Epithelial cell of esophagus (primary cell): Measurements from ENCODE around the gene PRRG4.

ENCODE experiments used
- DNase-seq: peaks from one replicate; pipeline ENCODE4 v3.0.0; 2010; ENCODE audit warnings: low read depth
- H3K4me3 ChIP-seq: 2 replicates; pipeline ENCODE4 v1.5.1; 2011; ENCODE audit warnings: mild to moderate bottlenecking, low read length, control low read depth
- TF ChIP-seq, protein P1 (sequence below): IDR thresholded peaks from 2 replicates; pipeline ENCODE4 v1.5.1; 2011; ENCODE audit warnings: low read depth, mild to moderate bottlenecking, low read length, control low read depth, inconsistent platforms; ENCODE audit not compliant: insufficient read depth; ENCODE audit errors: missing control alignments

The PRRG4 gene

DNA sequence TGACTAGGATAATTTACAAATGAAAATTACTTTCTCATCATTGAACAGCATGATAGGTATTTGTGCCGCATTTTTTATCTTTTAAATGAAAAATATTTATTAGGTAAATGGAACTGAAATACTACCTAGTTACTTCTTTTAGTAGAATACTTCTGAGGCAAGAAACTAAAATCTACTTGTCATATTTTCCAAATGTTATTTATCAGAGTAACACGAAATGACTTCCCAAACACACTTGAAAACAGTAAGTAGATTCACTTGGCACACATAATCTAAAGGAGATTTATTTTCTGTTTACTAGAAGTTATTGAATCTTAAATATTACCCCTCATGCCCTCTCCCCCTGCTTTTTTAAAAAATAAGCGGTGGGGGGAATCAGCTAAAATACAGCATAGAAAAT lies 65.2 kb downstream of the PRRG4 start:
- no peak for DNase-seq
- TF ChIP-seq, protein P1, sequence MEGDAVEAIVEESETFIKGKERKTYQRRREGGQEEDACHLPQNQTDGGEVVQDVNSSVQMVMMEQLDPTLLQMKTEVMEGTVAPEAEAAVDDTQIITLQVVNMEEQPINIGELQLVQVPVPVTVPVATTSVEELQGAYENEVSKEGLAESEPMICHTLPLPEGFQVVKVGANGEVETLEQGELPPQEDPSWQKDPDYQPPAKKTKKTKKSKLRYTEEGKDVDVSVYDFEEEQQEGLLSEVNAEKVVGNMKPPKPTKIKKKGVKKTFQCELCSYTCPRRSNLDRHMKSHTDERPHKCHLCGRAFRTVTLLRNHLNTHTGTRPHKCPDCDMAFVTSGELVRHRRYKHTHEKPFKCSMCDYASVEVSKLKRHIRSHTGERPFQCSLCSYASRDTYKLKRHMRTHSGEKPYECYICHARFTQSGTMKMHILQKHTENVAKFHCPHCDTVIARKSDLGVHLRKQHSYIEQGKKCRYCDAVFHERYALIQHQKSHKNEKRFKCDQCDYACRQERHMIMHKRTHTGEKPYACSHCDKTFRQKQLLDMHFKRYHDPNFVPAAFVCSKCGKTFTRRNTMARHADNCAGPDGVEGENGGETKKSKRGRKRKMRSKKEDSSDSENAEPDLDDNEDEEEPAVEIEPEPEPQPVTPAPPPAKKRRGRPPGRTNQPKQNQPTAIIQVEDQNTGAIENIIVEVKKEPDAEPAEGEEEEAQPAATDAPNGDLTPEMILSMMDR, result no peak
- peak overlapping the region; percentile 86 for H3K4me3 ChIP-seq

DNA sequence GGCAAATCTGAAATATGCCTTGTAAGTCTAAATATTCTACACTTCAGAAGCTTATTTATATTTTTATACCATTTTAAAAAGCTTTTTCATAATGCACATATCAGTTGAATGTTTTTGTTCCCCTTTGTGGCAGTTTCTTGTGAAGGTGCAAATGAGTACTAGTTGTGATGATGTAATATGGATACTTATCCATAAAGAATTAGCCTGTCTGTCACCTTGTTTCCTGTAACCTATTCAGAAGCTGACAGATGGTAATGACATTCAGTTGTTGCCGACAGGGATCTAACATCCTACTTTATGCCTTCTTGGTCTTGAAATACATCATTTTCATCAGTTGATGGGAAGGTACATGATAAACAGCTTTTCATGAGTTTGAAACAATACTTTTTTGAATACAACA lies 65.7 kb downstream of the PRRG4 start:
- H3K4me3 ChIP-seq, result no peak overlapping the region
- no peak for DNase-seq

DNA sequence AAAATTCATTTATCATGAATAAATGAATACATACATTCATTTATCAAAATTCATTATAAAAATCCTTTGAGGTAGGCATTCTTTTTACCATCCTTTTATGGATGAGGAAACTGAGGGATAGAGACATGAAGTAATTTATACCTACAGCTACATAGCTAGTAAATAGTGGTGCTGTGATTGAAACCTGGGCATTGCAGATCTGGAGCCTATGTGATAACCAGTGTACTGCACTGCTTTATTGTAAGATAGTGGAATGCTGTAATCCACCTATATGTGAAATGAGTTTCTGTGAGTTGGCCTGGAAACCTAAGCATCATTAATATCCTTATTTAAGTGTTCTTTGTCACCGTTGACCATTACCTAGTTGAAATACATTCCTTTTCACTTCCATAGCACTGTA lies 67.4 kb downstream of the PRRG4 start:
- no peak for DNase-seq
- TF ChIP-seq, protein P1, result no peak
- H3K4me3 ChIP-seq, result no peak overlapping the region

More for the DNA sequence above, 65.7 kb downstream of the PRRG4 start:
- TF ChIP-seq, protein P1, result no peak

DNA sequence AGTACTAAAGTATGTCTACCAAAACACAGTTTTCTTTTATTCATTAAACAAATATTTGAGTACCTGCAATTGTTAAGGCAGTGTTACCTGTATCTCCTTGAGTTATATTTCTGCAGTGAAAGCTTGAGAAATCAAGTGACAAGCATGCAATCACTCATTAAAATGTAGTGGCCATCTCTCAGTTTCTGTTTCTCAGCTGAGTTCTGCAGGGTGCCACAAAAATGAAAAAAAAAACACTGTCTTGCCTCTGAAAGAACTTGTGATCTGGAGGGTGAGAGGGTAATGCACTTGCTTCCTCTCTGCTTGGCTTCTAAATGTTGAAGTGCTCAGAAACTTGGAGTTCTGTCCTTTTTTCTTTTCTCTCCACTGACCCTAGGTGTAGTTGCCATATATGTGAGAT lies 69.7 kb downstream of the PRRG4 start:
- TF ChIP-seq, protein P1, result no peak
- no peak overlapping the region for H3K4me3 ChIP-seq
- no peak for DNase-seq

DNA sequence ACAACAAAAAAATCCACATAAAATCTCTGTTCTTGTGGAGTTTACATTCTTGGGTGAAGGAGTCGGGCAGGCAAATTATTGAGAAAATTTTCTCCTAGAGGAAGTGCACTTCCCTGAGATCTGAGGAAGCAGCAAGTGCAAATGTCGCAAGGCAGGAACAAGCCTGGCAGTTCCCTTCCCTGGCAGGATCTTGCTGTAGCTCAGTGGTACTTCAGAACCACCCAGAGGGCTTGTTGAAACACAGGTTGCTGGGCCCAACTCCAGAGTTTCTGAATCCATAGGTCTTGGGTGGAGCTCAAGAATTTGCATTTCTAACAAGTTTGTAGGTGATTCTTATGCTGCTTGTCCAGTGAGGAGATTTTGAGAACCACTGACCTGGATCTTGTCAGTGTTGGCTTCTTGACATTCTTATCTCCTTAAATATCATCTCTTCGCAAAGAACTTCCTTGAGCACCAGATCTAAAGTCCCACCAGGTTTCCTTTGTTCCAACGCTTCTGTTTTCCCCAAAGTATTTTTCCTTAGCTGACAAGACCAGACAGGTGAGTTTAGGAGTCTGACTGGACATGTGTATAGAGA lies 72.5 kb downstream of the PRRG4 start:
- DNase-seq, result peak; percentile 63
- H3K4me3 ChIP-seq, result no peak overlapping the region
- TF ChIP-seq, protein P1, result no peak

DNA sequence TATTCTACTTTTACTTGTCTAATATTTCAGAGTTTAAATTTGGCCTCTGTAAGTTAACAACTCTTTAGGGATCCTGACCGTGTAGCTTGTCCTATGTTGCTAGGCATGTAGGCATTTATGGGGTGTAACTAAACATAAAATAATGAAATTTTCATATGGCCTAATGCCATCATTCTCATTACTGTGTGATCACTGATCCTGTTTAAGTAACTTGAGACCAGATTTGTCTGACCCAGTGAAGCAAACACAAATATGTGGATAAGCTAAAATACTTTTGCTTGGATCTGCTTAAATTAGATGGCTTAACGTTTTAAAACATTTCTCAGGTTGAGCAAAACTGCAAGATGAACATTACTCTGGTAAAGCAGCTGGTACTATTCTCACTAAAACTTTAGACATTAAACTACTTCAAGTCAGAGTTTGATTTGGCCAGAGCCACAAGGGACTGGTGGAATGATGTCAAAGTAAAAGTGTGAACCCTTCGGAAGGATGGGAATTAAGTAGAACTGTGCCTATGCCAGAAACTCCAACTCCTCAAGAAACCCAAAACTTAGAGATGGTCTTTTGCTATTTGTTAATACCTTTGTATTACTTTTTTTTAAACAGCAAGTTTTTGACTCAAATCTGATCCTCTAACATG lies 75.4 kb downstream of the PRRG4 start:
- TF ChIP-seq, protein P1, result no peak
- no peak for DNase-seq
- H3K4me3 ChIP-seq, result no peak overlapping the region
